HG03432 (cell line): ENCODE results near the gene ANKRD23.
"Not testable (repeated sequence)": the region's sequence is repeated elsewhere in the genome, so short reads cannot be mapped to it uniquely, and the experiment has no call there.

Experiments used
- ATAC-seq: cut with Tn5 transposase; IDR thresholded peaks from one replicate; pipeline ENCODE4 v1.9.1; 2021; ENCODE audit warnings: mild to moderate bottlenecking, moderate library complexity; ENCODE audit not compliant: unreplicated experiment

Gene ANKRD23

GRCh38 chr2:96843538-96844268 is at the start of gene ANKRD23:
ANKRD23 (minus strand) TSS chr2:96844021; CDS start chr2:96843992, 29 bp downstream.
- no peak for ATAC-seq

GRCh38 chr2:96891591-96892333 is 47.9 kb upstream of the ANKRD23 start:
- ATAC-seq = no peak

GRCh38 chr2:96890726-96891385 is 47.0 kb upstream of the ANKRD23 start:
- no peak for ATAC-seq

GRCh38 chr2:96890252-96890651 is 46.4 kb upstream of the ANKRD23 start:
- ATAC-seq = no peak

- ATAC-seq = not testable (repeated sequence)
Measured at GRCh38 chr2:96889502-96889901, 45.7 kb upstream of the ANKRD23 start.

GRCh38 chr2:96888072-96889011 is 44.5 kb upstream of the ANKRD23 start:
- no peak for ATAC-seq

- no peak for ATAC-seq
Measured at GRCh38 chr2:96887493-96888012, 43.7 kb upstream of the ANKRD23 start.

- ATAC-seq = no peak
Measured at GRCh38 chr2:96885432-96886347, 41.9 kb upstream of the ANKRD23 start.

- no peak for ATAC-seq
Measured at GRCh38 chr2:96884299-96885094, 40.7 kb upstream of the ANKRD23 start.

GRCh38 chr2:96883306-96883705 is 39.5 kb upstream of the ANKRD23 start:
- ATAC-seq = no peak

- ATAC-seq = no peak
Measured at GRCh38 chr2:96882906-96883305, 39.1 kb upstream of the ANKRD23 start.

GRCh38 chr2:96882230-96882629 is 38.4 kb upstream of the ANKRD23 start:
- no peak for ATAC-seq

GRCh38 chr2:96881349-96882195 is 37.8 kb upstream of the ANKRD23 start:
- ATAC-seq = no peak

- no peak for ATAC-seq
Measured at GRCh38 chr2:96880891-96881273, 37.1 kb upstream of the ANKRD23 start.

- ATAC-seq = no peak
Measured at GRCh38 chr2:96879545-96880040, 35.8 kb upstream of the ANKRD23 start.

- ATAC-seq = no peak
Measured at GRCh38 chr2:96878796-96879544, 35.1 kb upstream of the ANKRD23 start.

- ATAC-seq = no peak
Measured at GRCh38 chr2:96878171-96878570, 34.4 kb upstream of the ANKRD23 start.
